Neural cell (in vitro differentiated cells): ENCODE measurements around the gene C5orf52.

Source experiments
- EP300 ChIP-seq: fragments of 450-650 bp; conservative IDR thresholded peaks from 2 replicates; pipeline ENCODE4 v1.6.1; 2014; ENCODE audit warnings: antibody characterized with exemption, mild to moderate bottlenecking, moderate library complexity; ENCODE audit not compliant: poor library complexity, severe bottlenecking
- EZH2 ChIP-seq: fragments of 200-600, 300-800 bp; shearing (Covaris generic), sonication (generic); IDR thresholded peaks from 2 replicates; pipeline ENCODE4 v1.6.1; 2014; ENCODE audit warnings: antibody characterized with exemption, low read length, borderline replicate concordance, mild to moderate bottlenecking; ENCODE audit not compliant: insufficient read depth, poor library complexity, severe bottlenecking
- POLR2AphosphoS5 ChIP-seq: IDR thresholded peaks from 2 replicates; pipeline ENCODE4 v1.6.1; 2012
- RAD21 ChIP-seq: fragments of 450-650 bp; conservative IDR thresholded peaks from 2 replicates; pipeline ENCODE4 v1.6.1; 2014; ENCODE audit warnings: antibody characterized with exemption, mild to moderate bottlenecking, moderate library complexity
- REST ChIP-seq: IDR thresholded peaks from 2 replicates; pipeline ENCODE4 v1.6.1; 2012; ENCODE audit warnings: borderline replicate concordance
- TAF1 ChIP-seq: IDR thresholded peaks from 2 replicates; pipeline ENCODE4 v1.6.1; 2012; ENCODE audit warnings: low read depth
- TF ChIP-seq, protein P1 (sequence below): fragments of 450-650 bp; IDR thresholded peaks from 2 replicates; pipeline ENCODE4 v1.5.1; 2014; ENCODE audit warnings: antibody characterized with exemption, mild to moderate bottlenecking, moderate library complexity; ENCODE audit not compliant: poor library complexity, severe bottlenecking

- TF ChIP-seq TAF1 (no peak), POLR2AphosphoS5 (no peak), RAD21 (no peak), REST (no peak), EZH2 (no peak), EP300 (no peak)
- TF ChIP-seq, protein P1, sequence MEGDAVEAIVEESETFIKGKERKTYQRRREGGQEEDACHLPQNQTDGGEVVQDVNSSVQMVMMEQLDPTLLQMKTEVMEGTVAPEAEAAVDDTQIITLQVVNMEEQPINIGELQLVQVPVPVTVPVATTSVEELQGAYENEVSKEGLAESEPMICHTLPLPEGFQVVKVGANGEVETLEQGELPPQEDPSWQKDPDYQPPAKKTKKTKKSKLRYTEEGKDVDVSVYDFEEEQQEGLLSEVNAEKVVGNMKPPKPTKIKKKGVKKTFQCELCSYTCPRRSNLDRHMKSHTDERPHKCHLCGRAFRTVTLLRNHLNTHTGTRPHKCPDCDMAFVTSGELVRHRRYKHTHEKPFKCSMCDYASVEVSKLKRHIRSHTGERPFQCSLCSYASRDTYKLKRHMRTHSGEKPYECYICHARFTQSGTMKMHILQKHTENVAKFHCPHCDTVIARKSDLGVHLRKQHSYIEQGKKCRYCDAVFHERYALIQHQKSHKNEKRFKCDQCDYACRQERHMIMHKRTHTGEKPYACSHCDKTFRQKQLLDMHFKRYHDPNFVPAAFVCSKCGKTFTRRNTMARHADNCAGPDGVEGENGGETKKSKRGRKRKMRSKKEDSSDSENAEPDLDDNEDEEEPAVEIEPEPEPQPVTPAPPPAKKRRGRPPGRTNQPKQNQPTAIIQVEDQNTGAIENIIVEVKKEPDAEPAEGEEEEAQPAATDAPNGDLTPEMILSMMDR: no peak
These were observed 47.9 kb downstream of the C5orf52 start for GRCh38 chr5:157719245-157719644.
